ENCODE measurements around the gene OR12D3.
"Not testable (repeated sequence)": the region's sequence is repeated elsewhere in the genome, so short reads cannot be mapped to it uniquely, and the experiment has no call there.

The OR12D3 gene

GRCh38 chr6:29375191-29375590, at the start of gene OR12D3:
Gene OR12D3 (minus strand): TSS chr6:29375291. CDS start chr6:29375287, 4 bp downstream.
- no peak within 1 kb of the TSS for H3K27ac ChIP-seq
- no peak for DNase-seq (ENCODE audit: low read depth, low spot score)

- DNase-seq (ENCODE audit: low read depth, low spot score) = no peak
Measured at GRCh38 chr6:29424575-29424974, 49.5 kb upstream of the OR12D3 start.

GRCh38 chr6:29424168-29424567, 49.1 kb upstream of the OR12D3 start:
- no peak for DNase-seq (ENCODE audit: low read depth, low spot score)
- no peak overlapping the region for H3K27ac ChIP-seq

More at GRCh38 chr6:29424575-29424974, 49.5 kb upstream of the OR12D3 start:
- no peak overlapping the region for H3K27ac ChIP-seq

GRCh38 chr6:29419516-29419915, 44.4 kb upstream of the OR12D3 start:
- no peak for DNase-seq (ENCODE audit: low read depth, low spot score)
- H3K27ac ChIP-seq = no peak overlapping the region

GRCh38 chr6:29414588-29414987, 39.5 kb upstream of the OR12D3 start, which contains the start of gene OR12D1:
Gene OR12D1 (plus strand): TSS chr6:29414928.
- no peak within 1 kb of the TSS for H3K27ac ChIP-seq
- DNase-seq (ENCODE audit: low read depth, low spot score) = no peak

GRCh38 chr6:29403801-29404200, 28.7 kb upstream of the OR12D3 start:
- DNase-seq (ENCODE audit: low read depth, low spot score) = no peak
- H3K27ac ChIP-seq = no peak overlapping the region

GRCh38 chr6:29399525-29399924, 24.4 kb upstream of the OR12D3 start:
- DNase-seq (ENCODE audit: low read depth, low spot score) = no peak
- no peak overlapping the region for H3K27ac ChIP-seq

- H3K27ac ChIP-seq = no peak within 1 kb of the TSS
- no peak for DNase-seq (ENCODE audit: low read depth, low spot score)
Measured at GRCh38 chr6:29395331-29395730, 20.2 kb upstream of the OR12D3 start, which contains the start of gene OR12D2. Gene OR12D2 (plus strand): TSS chr6:29395631. CDS start chr6:29396700, 1,069 bp downstream.

- no peak for DNase-seq (ENCODE audit: low read depth, low spot score)
- H3K27ac ChIP-seq = no peak overlapping the region
Measured at GRCh38 chr6:29388533-29388932, 13.4 kb upstream of the OR12D3 start.

GRCh38 chr6:29376003-29376402, 912 bp upstream of the OR12D3 start:
- no peak for DNase-seq (ENCODE audit: low read depth, low spot score)
- no peak overlapping the region for H3K27ac ChIP-seq

- no peak for DNase-seq (ENCODE audit: low read depth, low spot score)
- H3K27ac ChIP-seq = no peak within 1 kb of the TSS
Measured at GRCh38 chr6:29368765-29369164, 6.3 kb downstream of the OR12D3 start, which contains the start of gene OR5V1. Gene OR5V1 (minus strand): TSS chr6:29368865. CDS start chr6:29356195, 12,670 bp downstream.

- no peak for DNase-seq (ENCODE audit: low read depth, low spot score)
- no peak overlapping the region for H3K27ac ChIP-seq
Measured at GRCh38 chr6:29355603-29356002, 19.5 kb downstream of the OR12D3 start.

GRCh38 chr6:29354980-29355379, 20.1 kb downstream of the OR12D3 start:
- DNase-seq (ENCODE audit: low read depth, low spot score) = no peak
- no peak overlapping the region for H3K27ac ChIP-seq

GRCh38 chr6:29349348-29349747, 25.7 kb downstream of the OR12D3 start:
- H3K27ac ChIP-seq; DNase-seq (ENCODE audit: low read depth, low spot score): not testable (repeated sequence)

- DNase-seq (ENCODE audit: low read depth, low spot score) = no peak
- H3K27ac ChIP-seq = no peak overlapping the region
Measured at GRCh38 chr6:29345380-29345779, 29.7 kb downstream of the OR12D3 start.

GRCh38 chr6:29336269-29336668, 38.8 kb downstream of the OR12D3 start:
- no peak for DNase-seq (ENCODE audit: low read depth, low spot score)
- no peak overlapping the region for H3K27ac ChIP-seq

GRCh38 chr6:29332676-29333075, 42.4 kb downstream of the OR12D3 start:
- H3K27ac ChIP-seq = no peak overlapping the region
- no peak for DNase-seq (ENCODE audit: low read depth, low spot score)

- no peak for DNase-seq (ENCODE audit: low read depth, low spot score)
- H3K27ac ChIP-seq = no peak overlapping the region
Measured at GRCh38 chr6:29325777-29326176, 49.3 kb downstream of the OR12D3 start.
